ENCODE data around the gene ANKRD13B.

GRCh38 chr17:29663155-29663554 is 70.2 kb downstream of the ANKRD13B start:
- TF ChIP-seq ZFHX2 (tag by site-specific recombination; conservative IDR thresholded peaks at IDR 0.05) (no peak), ZNF785 (tag by site-specific recombination; IDR thresholded peaks at IDR 0.05) (no peak), BCL11A (tag by site-specific recombination; IDR thresholded peaks at IDR 0.05; ENCODE audit: low read depth) (no peak), ZNF211 (tag by site-specific recombination; IDR thresholded peaks at IDR 0.05; ENCODE audit: low read depth) (no peak), CTCF (tag by site-specific recombination; IDR thresholded peaks at IDR 0.05) (no peak), ZFP37 (tag by site-specific recombination; IDR thresholded peaks at IDR 0.05) (no peak), ZBTB1 (tag by site-specific recombination; IDR thresholded peaks at IDR 0.05) (no peak), KLF10 (tag by site-specific recombination; IDR thresholded peaks at IDR 0.05) (no peak), MEIS1 (CRISPR knock-in tag; IDR thresholded peaks at IDR 0.05; ENCODE audit: borderline replicate concordance) (no peak)
- TF ChIP-seq, protein P1, sequence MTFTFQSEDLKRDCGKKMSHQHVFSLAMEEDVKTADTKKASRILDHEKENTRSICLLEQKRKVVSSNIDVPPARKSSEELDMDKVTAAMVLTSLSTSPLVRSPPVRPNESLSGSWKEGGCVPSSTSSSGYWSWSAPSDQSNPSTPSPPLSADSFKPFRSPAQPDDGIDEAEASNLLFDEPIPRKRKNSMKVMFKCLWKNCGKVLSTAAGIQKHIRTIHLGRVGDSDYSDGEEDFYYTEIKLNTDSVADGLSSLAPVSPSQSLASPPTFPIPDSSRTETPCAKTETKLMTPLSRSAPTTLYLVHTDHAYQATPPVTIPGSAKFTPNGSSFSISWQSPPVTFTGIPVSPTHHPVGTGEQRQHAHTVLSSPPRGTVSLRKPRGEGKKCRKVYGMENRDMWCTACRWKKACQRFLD (tag by site-specific recombination; IDR thresholded peaks at IDR 0.05), result no peak
- TF ChIP-seq, protein P2, sequence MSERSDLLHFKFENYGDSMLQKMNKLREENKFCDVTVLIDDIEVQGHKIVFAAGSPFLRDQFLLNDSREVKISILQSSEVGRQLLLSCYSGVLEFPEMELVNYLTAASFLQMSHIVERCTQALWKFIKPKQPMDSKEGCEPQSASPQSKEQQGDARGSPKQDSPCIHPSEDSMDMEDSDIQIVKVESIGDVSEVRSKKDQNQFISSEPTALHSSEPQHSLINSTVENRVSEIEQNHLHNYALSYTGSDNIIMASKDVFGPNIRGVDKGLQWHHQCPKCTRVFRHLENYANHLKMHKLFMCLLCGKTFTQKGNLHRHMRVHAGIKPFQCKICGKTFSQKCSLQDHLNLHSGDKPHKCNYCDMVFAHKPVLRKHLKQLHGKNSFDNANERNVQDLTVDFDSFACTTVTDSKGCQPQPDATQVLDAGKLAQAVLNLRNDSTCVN (tag by site-specific recombination; optimal IDR thresholded peaks at IDR 0.05), result no peak
- TF ChIP-seq, protein P3, sequence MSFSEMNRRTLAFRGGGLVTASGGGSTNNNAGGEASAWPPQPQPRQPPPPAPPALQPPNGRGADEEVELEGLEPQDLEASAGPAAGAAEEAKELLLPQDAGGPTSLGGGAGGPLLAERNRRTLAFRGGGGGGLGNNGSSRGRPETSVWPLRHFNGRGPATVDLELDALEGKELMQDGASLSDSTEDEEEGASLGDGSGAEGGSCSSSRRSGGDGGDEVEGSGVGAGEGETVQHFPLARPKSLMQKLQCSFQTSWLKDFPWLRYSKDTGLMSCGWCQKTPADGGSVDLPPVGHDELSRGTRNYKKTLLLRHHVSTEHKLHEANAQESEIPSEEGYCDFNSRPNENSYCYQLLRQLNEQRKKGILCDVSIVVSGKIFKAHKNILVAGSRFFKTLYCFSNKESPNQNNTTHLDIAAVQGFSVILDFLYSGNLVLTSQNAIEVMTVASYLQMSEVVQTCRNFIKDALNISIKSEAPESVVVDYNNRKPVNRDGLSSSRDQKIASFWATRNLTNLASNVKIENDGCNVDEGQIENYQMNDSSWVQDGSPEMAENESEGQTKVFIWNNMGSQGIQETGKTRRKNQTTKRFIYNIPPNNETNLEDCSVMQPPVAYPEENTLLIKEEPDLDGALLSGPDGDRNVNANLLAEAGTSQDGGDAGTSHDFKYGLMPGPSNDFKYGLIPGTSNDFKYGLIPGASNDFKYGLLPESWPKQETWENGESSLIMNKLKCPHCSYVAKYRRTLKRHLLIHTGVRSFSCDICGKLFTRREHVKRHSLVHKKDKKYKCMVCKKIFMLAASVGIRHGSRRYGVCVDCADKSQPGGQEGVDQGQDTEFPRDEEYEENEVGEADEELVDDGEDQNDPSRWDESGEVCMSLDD (tag by site-specific recombination; IDR thresholded peaks at IDR 0.05), result no peak
- TF ChIP-seq, protein P4, sequence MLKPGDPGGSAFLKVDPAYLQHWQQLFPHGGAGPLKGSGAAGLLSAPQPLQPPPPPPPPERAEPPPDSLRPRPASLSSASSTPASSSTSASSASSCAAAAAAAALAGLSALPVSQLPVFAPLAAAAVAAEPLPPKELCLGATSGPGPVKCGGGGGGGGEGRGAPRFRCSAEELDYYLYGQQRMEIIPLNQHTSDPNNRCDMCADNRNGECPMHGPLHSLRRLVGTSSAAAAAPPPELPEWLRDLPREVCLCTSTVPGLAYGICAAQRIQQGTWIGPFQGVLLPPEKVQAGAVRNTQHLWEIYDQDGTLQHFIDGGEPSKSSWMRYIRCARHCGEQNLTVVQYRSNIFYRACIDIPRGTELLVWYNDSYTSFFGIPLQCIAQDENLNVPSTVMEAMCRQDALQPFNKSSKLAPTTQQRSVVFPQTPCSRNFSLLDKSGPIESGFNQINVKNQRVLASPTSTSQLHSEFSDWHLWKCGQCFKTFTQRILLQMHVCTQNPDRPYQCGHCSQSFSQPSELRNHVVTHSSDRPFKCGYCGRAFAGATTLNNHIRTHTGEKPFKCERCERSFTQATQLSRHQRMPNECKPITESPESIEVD (tag by site-specific recombination; IDR thresholded peaks at IDR 0.05), result no peak
